ENCODE measurements around the gene COL7A1.
"Not testable (repeated sequence)": the region's sequence is repeated elsewhere in the genome, so short reads cannot be mapped to it uniquely, and the experiment has no call there.

Gene COL7A1

GRCh38 chr3:48543271-48543866 is 51.8 kb downstream of the COL7A1 start:
- no peak for DNase-seq (ENCODE audit: low read depth)

- no peak for DNase-seq (ENCODE audit: low read depth)
Observed at GRCh38 chr3:48538451-48538850, 56.7 kb downstream of the COL7A1 start.

GRCh38 chr3:48536785-48537184 is 58.3 kb downstream of the COL7A1 start:
- DNase-seq (ENCODE audit: low read depth) = no peak

- DNase-seq (ENCODE audit: low read depth) = no peak
Observed at GRCh38 chr3:48536116-48536515, 59.0 kb downstream of the COL7A1 start.

- no peak for DNase-seq (ENCODE audit: low read depth)
Observed at GRCh38 chr3:48535578-48535977, 59.6 kb downstream of the COL7A1 start.

GRCh38 chr3:48532977-48533337 is 62.2 kb downstream of the COL7A1 start:
- DNase-seq (ENCODE audit: low read depth) = no peak

GRCh38 chr3:48532271-48532976 is 62.7 kb downstream of the COL7A1 start:
- no peak for DNase-seq (ENCODE audit: low read depth)

- not testable (repeated sequence) for DNase-seq (ENCODE audit: low read depth)
Observed at GRCh38 chr3:48530701-48531100, 64.4 kb downstream of the COL7A1 start.

GRCh38 chr3:48528754-48529153 is 66.4 kb downstream of the COL7A1 start:
- no peak for DNase-seq (ENCODE audit: low read depth)

- no peak for DNase-seq (ENCODE audit: low read depth)
Observed at GRCh38 chr3:48528048-48528447, 67.1 kb downstream of the COL7A1 start.

GRCh38 chr3:48524970-48525369 is 70.2 kb downstream of the COL7A1 start:
- DNase-seq (ENCODE audit: low read depth) = no peak

- DNase-seq (ENCODE audit: low read depth) = no peak
Observed at GRCh38 chr3:48521635-48522034, 73.5 kb downstream of the COL7A1 start.

GRCh38 chr3:48519277-48519643 is 75.9 kb downstream of the COL7A1 start:
- no peak for DNase-seq (ENCODE audit: low read depth)

- no peak for DNase-seq (ENCODE audit: low read depth)
Observed at GRCh38 chr3:48518638-48519276, 76.4 kb downstream of the COL7A1 start.

GRCh38 chr3:48518069-48518468 is 77.1 kb downstream of the COL7A1 start:
- DNase-seq (ENCODE audit: low read depth) = no peak

- DNase-seq (ENCODE audit: low read depth) = no peak
Observed at GRCh38 chr3:48516571-48516970, 78.6 kb downstream of the COL7A1 start.

- no peak for DNase-seq (ENCODE audit: low read depth)
Observed at GRCh38 chr3:48514431-48515227, 80.5 kb downstream of the COL7A1 start.
